Stomach (tissue), 4 donors: ENCODE data around the gene ACTN4.

Source experiments
- EP300 ChIP-seq: sonication (generic); formaldehyde crosslinking; IDR thresholded peaks from one replicate; pipeline ENCODE4 v1.6.1; 2017; ENCODE audit warnings: antibody characterized with exemption
- POLR2A ChIP-seq, 4 donors: fragments of 450-650 bp; IDR thresholded peaks; one replicate each; pipeline ENCODE4 v1.6.1; 2016; ENCODE audit warnings: antibody characterized with exemption in 4 of 4, control low read depth in 2 of 4, mild to moderate bottlenecking in 1 of 4, moderate library complexity in 1 of 4
- TF ChIP-seq, protein P1 (sequence below), 7 experiments: fragments of 450-650 bp in 4 of 7; fragments of 200-600 bp in 3 of 7; sonication (generic) in 3 of 7; IDR thresholded peaks; one replicate each; pipeline ENCODE4 v1.5.1; 2016 to 2019; ENCODE audit warnings: antibody characterized with exemption in 7 of 7, control low read depth in 2 of 7, mild to moderate bottlenecking in 1 of 7

DNA sequence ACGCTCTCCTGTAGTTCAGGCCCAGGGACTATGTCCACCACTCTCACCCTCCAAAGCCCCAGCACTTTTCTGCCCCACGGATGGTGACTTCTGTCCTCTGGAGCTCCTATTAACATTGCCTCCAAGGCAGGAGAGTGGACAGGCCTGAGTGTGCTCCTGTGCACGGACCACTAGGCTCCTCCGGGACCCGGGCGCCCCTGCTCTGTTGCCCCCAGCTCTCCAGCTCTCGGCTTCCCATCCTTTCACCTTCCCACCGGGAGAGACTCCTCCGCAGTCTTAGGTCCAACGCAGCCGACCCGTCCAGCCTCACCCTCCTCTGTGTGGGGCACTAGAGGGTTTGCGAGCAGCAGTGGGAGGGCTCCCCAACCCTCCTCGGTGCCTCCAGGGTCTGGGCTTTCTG is 66.4 kb downstream of the ACTN4 start:
- TF ChIP-seq, protein P1, sequence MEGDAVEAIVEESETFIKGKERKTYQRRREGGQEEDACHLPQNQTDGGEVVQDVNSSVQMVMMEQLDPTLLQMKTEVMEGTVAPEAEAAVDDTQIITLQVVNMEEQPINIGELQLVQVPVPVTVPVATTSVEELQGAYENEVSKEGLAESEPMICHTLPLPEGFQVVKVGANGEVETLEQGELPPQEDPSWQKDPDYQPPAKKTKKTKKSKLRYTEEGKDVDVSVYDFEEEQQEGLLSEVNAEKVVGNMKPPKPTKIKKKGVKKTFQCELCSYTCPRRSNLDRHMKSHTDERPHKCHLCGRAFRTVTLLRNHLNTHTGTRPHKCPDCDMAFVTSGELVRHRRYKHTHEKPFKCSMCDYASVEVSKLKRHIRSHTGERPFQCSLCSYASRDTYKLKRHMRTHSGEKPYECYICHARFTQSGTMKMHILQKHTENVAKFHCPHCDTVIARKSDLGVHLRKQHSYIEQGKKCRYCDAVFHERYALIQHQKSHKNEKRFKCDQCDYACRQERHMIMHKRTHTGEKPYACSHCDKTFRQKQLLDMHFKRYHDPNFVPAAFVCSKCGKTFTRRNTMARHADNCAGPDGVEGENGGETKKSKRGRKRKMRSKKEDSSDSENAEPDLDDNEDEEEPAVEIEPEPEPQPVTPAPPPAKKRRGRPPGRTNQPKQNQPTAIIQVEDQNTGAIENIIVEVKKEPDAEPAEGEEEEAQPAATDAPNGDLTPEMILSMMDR (IDR thresholded peaks at IDR 0.05) = no peak
- TF ChIP-seq POLR2A (IDR thresholded peaks at IDR 0.05) (no peak), EP300 (no peak)
